GM19438 (cell line): ENCODE data around the gene PCSK6.
"Not testable (repeated sequence)": the region's sequence is repeated elsewhere in the genome, so short reads cannot be mapped to it uniquely, and the experiment has no call there.

Experiments used
- ATAC-seq: cut with Tn5 transposase; IDR thresholded peaks from one replicate; pipeline ENCODE4 v1.9.1; 2021; ENCODE audit warnings: low read depth; ENCODE audit not compliant: unreplicated experiment

Gene PCSK6

GRCh38 chr15:101337976-101338375 is 151.5 kb downstream of the PCSK6 start:
- ATAC-seq, result no peak

- ATAC-seq, result not testable (repeated sequence)
Measured at GRCh38 chr15:101333907-101334789, 155.4 kb downstream of the PCSK6 start.

GRCh38 chr15:101332061-101332467 is 157.4 kb downstream of the PCSK6 start:
- ATAC-seq, result no peak

DNA sequence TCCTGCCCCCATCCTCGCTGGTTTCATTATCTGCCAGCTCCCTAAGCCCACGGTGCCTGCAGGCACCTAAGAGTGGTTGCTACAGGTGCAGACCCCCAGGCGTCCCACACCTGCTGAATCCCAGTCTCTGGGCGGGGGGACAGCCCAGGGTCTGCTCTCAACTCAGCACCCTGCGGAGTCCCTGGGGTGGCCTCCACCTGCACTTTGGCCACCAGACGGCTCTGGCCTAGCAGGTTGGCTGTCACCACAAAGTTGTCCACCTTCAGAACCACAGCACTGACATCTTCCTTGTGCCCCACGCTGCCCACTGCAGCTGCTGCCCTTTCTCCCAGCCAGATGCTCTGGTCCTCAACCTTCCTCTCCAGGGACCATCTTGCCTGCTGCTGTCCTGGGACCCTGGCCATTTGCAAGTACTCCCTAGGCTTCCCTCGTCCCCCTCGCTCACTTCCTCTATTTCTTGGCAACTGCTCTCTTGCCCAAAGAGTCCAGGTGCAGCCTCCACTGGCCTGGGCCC is 159.6 kb downstream of the PCSK6 start:
- no peak for ATAC-seq

DNA sequence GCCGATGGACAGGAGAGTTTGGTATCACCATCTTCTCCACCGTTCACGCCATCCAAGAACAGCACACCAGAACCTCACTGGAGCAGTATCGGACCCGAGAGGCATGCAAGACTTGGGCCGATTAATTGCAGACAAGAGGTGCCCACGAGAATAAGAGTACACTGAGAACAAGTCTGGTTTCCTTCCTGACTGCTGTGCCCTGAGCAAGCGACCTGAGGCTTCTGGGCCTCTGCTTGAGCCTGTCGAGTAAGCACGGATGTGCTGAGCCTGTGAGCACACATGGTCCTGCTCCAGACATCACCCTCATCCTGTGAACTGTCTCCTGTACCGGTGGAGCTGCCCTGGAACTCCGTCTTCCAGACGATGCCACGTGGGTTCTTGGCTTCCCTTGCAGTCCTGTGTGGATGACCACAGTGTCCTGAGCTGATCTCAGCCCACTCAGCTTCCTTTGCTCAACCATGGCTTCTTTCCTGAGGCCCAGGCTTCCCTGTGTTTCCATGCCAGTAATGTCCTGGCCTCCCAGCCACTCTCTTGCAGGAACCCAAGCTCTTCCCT is 160.1 kb downstream of the PCSK6 start:
- ATAC-seq, result no peak

- no peak for ATAC-seq
Measured at GRCh38 chr15:101328001-101328400, 161.5 kb downstream of the PCSK6 start.

DNA sequence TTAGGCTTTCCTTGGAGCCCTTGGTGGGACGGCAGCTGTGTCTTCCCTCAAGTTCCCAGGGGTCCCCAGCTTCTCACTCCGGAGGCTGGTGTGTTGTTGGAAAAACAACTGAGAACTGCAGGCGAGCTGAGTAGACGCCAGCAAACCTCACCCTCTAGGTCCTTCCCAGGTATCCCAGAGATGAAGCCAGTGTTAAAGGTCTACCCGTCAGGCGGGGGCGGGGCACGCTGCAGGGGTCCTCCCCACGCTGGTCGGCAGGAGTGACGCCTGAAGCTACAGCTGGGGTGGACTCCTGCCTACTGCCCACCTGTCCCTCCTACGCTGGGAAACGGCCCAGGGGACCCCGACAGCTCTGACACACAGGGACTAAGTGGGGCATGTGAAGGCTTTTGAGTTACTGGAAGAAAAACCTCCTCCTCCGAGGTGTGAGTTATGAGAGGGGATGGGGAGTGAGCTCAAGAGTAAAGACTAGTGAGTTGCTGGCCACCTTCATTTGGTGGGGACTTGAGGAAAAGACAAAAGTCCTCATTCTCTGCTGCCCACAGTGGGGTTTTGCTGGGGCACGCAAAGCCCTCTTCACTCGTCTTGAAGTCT is 162.3 kb downstream of the PCSK6 start:
- no peak for ATAC-seq

- ATAC-seq, result no peak
Measured at GRCh38 chr15:101326462-101327146, 162.9 kb downstream of the PCSK6 start.

- no peak for ATAC-seq
Measured at GRCh38 chr15:101326026-101326315, 163.5 kb downstream of the PCSK6 start.

- no peak for ATAC-seq
Measured at GRCh38 chr15:101325263-101326025, 164.1 kb downstream of the PCSK6 start.

DNA sequence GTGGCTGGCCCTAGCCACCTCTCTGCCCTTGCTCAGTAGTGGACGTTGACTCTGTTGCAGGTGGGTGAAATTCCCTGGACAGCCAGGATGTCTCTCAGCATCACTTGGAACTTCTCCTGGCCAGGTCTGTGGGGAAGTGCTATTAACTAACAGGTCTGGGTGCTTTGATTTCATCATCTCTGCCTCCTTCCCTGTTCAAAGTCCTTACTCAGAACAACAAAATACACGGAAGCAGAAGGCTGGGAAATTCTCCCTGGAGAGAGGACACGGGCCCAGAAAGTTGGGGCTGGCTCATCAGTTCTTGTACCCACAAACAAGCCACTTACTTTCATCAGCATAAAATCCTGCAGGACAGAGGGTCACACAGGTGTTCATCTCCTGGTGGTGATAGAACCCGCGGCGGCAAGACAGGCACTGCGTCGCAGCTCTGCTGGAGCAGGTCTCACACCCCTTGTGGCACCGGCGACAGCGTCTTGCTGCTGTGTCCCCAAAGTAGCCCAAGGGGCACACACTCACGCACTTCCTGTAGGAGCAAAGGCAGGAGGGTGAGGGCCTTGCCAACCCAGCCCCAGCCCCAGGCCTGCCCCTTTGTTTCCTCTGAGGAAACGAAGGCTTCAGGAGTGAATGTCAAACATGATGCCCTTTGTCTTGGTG is 164.9 kb downstream of the PCSK6 start:
- ATAC-seq, result no peak

- ATAC-seq, result no peak
Measured at GRCh38 chr15:101323793-101324523, 165.5 kb downstream of the PCSK6 start.

DNA sequence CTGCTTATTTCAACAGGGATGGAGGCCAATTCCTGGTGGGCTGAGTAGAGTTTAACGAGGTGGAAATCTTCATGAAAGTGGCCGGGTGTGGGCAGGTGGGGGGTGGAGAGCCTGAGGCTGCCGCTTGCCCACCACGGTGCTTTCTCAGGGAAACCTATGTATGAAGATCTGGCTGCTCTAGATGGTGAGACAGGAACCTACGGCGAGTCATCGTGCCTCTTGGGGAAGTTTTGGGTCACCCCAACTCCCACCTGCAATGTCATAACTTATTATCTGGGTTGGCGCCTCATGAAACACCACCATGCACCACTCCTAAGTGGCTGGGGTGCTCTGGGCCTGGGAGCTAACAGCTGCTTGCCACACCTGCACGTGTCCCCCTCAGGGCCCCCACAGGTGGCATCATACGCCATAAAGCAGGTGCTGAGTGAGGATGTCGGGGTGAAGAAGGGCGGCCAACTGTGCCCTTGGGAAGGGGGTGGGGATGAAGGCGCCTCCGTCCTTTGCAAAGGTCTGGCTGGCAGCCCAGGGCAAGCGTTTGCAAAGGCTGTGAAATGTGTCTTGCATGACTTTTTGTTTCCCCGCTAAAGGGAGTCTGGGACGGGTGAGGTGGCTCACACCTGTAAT is 166.5 kb downstream of the PCSK6 start:
- no peak for ATAC-seq

- ATAC-seq, result no peak
Measured at GRCh38 chr15:101322016-101322695, 167.4 kb downstream of the PCSK6 start.

GRCh38 chr15:101320501-101321052 is 168.9 kb downstream of the PCSK6 start:
- peak; percentile 92 for ATAC-seq

GRCh38 chr15:101318839-101319238 is 170.7 kb downstream of the PCSK6 start:
- no peak for ATAC-seq

GRCh38 chr15:101318147-101318819 is 171.2 kb downstream of the PCSK6 start:
- no peak for ATAC-seq
